KMS-11 (cell line): ENCODE data around the gene AHRR.

ENCODE experiments used
- H2AFZ ChIP-seq: fragments of 200-600 bp; sonication (generic); 2 replicates; pipeline ENCODE4 v1.6.1; 2016; ENCODE audit warnings: antibody characterized with exemption, mixed run types, low read depth
- H3K27ac ChIP-seq: fragments of 200-600 bp; sonication (generic); 2 replicates; pipeline ENCODE4 v1.6.1; 2016; ENCODE audit warnings: mild to moderate bottlenecking, mixed run types
- H3K27me3 ChIP-seq: fragments of 200-600 bp; sonication (generic); 2 replicates; pipeline ENCODE4 v1.6.1; 2017; ENCODE audit warnings: mild to moderate bottlenecking, low read depth, mixed run types, moderate library complexity; ENCODE audit not compliant: insufficient read depth
- H3K36me3 ChIP-seq: fragments of 200-600 bp; sonication (generic); 2 replicates; pipeline ENCODE4 v1.6.1; 2017; ENCODE audit warnings: mild to moderate bottlenecking, mixed run types; ENCODE audit not compliant: insufficient read depth
- H3K4me1 ChIP-seq: fragments of 200-600 bp; sonication (generic); 2 replicates; pipeline ENCODE4 v1.6.1; 2016; ENCODE audit warnings: mild to moderate bottlenecking, low read depth, mixed run types; ENCODE audit not compliant: poor library complexity, severe bottlenecking
- H3K4me2 ChIP-seq: fragments of 200-600 bp; sonication (generic); 2 replicates; pipeline ENCODE4 v1.7.0; 2016; ENCODE audit warnings: mild to moderate bottlenecking, mixed run types
- H3K4me3 ChIP-seq: fragments of 200-600 bp; sonication (generic); IDR thresholded peaks from 2 replicates; pipeline ENCODE4 v1.6.1; 2017; ENCODE audit warnings: low read depth, low read length, mixed read lengths; ENCODE audit not compliant: insufficient read depth
- H3K79me2 ChIP-seq: fragments of 200-600 bp; sonication (generic); 2 replicates; pipeline ENCODE4 v1.6.1; 2016; ENCODE audit warnings: low read depth, mixed run types; ENCODE audit not compliant: insufficient read depth
- H3K9ac ChIP-seq: fragments of 200-600 bp; sonication (generic); 2 replicates; pipeline ENCODE4 v1.6.1; 2016; ENCODE audit warnings: mild to moderate bottlenecking, mixed run types
- H4K20me1 ChIP-seq: fragments of 200-600 bp; sonication (generic); 2 replicates; pipeline ENCODE4 v1.6.1; 2016; ENCODE audit warnings: mild to moderate bottlenecking, mixed run types; ENCODE audit not compliant: insufficient read depth
- TF ChIP-seq, protein P1 (sequence below): fragments of 200-600 bp; sonication (generic); conservative IDR thresholded peaks from 2 replicates; pipeline ENCODE4 v1.6.1; 2017; ENCODE audit warnings: low read depth, mild to moderate bottlenecking, antibody characterized with exemption, low read length, moderate library complexity, mixed read lengths

Gene AHRR

DNA sequence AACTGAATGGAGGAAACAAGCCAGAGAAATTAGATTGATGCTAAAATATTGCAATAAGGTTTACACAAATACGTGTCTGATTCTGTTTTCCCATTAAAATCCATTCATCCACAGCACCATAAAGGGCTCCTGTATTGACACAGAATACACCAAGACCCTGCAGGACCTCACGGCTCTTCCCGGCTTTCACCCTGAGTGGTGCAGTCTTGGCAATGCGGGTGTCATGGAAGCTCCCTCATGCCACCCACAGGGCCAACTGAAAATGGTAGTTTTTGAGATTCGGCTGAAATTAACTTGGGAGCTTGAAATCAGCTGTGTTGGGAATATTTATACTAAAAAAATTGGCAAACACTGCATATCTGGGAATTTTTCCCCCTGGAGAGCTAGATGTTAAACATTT is 104.2 kb downstream of the AHRR start:
- H4K20me1 ChIP-seq: no peaks in the 10 kb centered on the region
- H3K36me3 ChIP-seq: no peaks in the 10 kb centered on the region
- no peak overlapping the region for H3K4me2 ChIP-seq
- H2AFZ ChIP-seq: no peak overlapping the region
- H3K4me3 ChIP-seq: no peak overlapping the region
- H3K27ac ChIP-seq: no peak overlapping the region
- H3K27me3 ChIP-seq: no peaks in the 10 kb centered on the region
- H3K9ac ChIP-seq: no peak overlapping the region
- TF ChIP-seq, protein P1, sequence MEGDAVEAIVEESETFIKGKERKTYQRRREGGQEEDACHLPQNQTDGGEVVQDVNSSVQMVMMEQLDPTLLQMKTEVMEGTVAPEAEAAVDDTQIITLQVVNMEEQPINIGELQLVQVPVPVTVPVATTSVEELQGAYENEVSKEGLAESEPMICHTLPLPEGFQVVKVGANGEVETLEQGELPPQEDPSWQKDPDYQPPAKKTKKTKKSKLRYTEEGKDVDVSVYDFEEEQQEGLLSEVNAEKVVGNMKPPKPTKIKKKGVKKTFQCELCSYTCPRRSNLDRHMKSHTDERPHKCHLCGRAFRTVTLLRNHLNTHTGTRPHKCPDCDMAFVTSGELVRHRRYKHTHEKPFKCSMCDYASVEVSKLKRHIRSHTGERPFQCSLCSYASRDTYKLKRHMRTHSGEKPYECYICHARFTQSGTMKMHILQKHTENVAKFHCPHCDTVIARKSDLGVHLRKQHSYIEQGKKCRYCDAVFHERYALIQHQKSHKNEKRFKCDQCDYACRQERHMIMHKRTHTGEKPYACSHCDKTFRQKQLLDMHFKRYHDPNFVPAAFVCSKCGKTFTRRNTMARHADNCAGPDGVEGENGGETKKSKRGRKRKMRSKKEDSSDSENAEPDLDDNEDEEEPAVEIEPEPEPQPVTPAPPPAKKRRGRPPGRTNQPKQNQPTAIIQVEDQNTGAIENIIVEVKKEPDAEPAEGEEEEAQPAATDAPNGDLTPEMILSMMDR: no peak
- H3K79me2 ChIP-seq: no peaks in the 10 kb centered on the region
- peaks cover 11% of the 10 kb centered on the region for H3K4me1 ChIP-seq

DNA sequence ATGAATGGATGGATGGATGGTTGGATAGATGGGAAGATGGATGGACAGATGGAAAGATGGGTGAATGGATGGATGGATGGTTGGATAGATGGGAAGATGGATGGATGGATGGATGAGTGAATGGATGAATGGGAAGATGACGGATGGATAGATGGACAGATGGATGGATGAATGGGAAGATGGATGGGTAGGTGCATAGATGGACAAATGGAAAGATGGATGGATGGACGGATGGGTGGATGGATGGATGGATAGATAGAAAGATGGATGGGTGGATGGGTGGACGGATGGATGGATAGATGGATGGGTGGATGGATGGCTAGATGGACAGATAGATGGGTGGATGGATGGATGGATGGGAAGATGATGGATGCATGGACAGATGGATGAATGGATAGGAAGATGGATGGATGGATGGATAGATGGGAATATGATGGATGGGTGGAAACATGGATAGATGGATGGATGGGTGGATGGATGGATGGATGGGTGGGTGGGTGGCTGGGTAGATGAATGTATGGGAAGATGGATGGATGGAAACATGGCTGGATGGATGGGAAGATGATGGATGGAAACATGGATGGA is 105.0 kb downstream of the AHRR start:
- no peak overlapping the region for H3K27ac ChIP-seq
- peaks cover 11% of the 10 kb centered on the region for H3K4me1 ChIP-seq
- no peaks in the 10 kb centered on the region for H3K79me2 ChIP-seq
- H3K4me3 ChIP-seq: no peak overlapping the region
- no peaks in the 10 kb centered on the region for H3K36me3 ChIP-seq
- H2AFZ ChIP-seq: no peak overlapping the region
- TF ChIP-seq, protein P1: no peak
- H3K9ac ChIP-seq: no peak overlapping the region
- no peak overlapping the region for H3K4me2 ChIP-seq
- no peaks in the 10 kb centered on the region for H3K27me3 ChIP-seq
- H4K20me1 ChIP-seq: no peaks in the 10 kb centered on the region

DNA sequence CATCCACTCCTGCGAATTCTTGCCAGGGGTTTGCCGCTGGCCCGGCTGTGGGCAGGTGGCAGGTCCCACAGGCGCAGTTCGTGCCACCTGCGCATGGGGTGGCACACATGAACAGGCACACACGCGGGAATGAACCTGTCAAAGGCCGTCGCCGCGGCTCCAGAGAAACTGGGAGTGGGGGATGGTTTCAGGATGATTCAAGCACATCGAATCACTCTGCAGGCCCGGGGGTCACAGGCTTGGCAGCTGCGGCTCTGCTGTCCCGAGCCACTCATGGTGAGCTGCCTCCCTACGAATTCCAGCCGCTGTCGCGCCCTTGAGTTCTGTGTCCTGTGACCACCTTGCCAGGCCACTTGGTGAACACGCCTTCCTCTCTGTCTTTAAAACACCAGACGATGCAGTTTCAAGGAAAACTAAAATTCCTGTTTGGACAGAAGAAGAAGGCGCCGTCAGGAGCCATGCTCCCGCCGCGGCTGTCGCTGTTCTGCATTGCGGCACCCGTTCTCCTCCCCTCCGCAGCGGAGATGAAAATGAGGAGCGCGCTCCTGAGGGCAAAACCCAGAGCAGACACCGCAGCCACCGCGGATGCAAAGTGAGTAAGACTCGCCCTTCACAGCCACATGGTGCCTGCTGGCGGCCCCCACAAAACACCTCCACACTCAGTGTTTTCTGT is 106.0 kb downstream of the AHRR start:
- H3K36me3 ChIP-seq: no peaks in the 10 kb centered on the region
- H3K27me3 ChIP-seq: no peaks in the 10 kb centered on the region
- H2AFZ ChIP-seq: no peak overlapping the region
- no peak overlapping the region for H3K4me3 ChIP-seq
- H3K9ac ChIP-seq: no peak overlapping the region
- H4K20me1 ChIP-seq: no peaks in the 10 kb centered on the region
- H3K4me2 ChIP-seq: no peak overlapping the region
- H3K27ac ChIP-seq: no peak overlapping the region
- TF ChIP-seq, protein P1: no peak
- no peaks in the 10 kb centered on the region for H3K79me2 ChIP-seq
- peaks cover 11% of the 10 kb centered on the region for H3K4me1 ChIP-seq

- TF ChIP-seq, protein P1: no peak
- H3K79me2 ChIP-seq: no peaks in the 10 kb centered on the region
- H3K27me3 ChIP-seq: no peaks in the 10 kb centered on the region
These were observed 106.7 kb downstream of the AHRR start for GRCh38 chr5:428219-428618.

More at GRCh38 chr5:428219-428618, 106.7 kb downstream of the AHRR start:
- H3K4me2 ChIP-seq: no peak overlapping the region
- H3K4me3 ChIP-seq: no peak overlapping the region
- peaks cover 11% of the 10 kb centered on the region for H3K4me1 ChIP-seq
- H3K36me3 ChIP-seq: no peaks in the 10 kb centered on the region
- no peak overlapping the region for H2AFZ ChIP-seq
- no peaks in the 10 kb centered on the region for H4K20me1 ChIP-seq
- no peak overlapping the region for H3K27ac ChIP-seq
- H3K9ac ChIP-seq: no peak overlapping the region
